DOHH2 (cell line): ENCODE results near the gene DLEU7.

Source experiments
- EZH2phosphoT487 ChIP-seq: fragments of 200-600 bp; sonication (generic); IDR thresholded peaks from 2 replicates; pipeline ENCODE4 v1.6.1; 2017; ENCODE audit warnings: borderline replicate concordance, mild to moderate bottlenecking, antibody characterized with exemption, low read length, moderate library complexity, mixed read lengths
- TF ChIP-seq, protein P1 (sequence below): fragments of 200-600 bp; sonication (generic); IDR thresholded peaks from one replicate; pipeline ENCODE4 v1.5.1; 2014; ENCODE audit warnings: antibody characterized with exemption, mild to moderate bottlenecking, low read depth, low read length; ENCODE audit not compliant: poor library complexity, severe bottlenecking

DNA sequence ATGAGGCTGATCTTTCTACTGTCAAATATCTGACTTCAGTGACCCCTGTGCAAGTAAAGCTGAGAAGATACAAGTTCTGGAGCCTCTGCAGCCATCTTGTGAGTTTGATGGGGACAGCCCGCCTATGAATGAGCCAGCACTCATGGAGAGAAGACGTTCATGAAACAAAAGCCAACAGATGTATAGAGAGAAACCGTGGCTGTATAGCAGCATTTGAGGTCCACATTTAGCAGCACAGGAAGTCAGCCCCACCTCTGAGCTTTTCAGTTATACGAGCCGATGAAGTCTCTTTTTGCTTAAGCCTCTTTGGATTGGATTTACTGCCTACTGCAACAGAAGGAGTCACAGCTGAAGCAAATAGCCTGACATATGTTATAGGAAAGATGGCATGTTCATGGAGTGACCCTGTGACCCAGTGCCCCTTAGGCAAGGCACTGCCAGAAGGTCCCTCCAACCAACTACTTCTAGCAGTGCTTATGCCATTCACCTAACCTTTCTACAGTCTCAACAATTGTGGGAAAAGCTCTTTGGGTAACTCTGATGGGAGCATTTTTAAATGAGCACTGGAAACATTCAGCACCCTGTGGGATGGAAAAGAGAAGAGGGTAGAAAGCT, 3.5 kb upstream of the DLEU7 start:
- TF ChIP-seq, protein P1, sequence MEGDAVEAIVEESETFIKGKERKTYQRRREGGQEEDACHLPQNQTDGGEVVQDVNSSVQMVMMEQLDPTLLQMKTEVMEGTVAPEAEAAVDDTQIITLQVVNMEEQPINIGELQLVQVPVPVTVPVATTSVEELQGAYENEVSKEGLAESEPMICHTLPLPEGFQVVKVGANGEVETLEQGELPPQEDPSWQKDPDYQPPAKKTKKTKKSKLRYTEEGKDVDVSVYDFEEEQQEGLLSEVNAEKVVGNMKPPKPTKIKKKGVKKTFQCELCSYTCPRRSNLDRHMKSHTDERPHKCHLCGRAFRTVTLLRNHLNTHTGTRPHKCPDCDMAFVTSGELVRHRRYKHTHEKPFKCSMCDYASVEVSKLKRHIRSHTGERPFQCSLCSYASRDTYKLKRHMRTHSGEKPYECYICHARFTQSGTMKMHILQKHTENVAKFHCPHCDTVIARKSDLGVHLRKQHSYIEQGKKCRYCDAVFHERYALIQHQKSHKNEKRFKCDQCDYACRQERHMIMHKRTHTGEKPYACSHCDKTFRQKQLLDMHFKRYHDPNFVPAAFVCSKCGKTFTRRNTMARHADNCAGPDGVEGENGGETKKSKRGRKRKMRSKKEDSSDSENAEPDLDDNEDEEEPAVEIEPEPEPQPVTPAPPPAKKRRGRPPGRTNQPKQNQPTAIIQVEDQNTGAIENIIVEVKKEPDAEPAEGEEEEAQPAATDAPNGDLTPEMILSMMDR, result no peak
- TF ChIP-seq EZH2phosphoT487, result no peak
